Measurements from ENCODE around the gene MAP3K19. TPM values are rescaled to one million over a fixed set of nuclear protein-coding genes. Genes with fewer than 3 reads are reported as not detected.

Gene MAP3K19
- not detected for total RNA-seq
- polyA plus RNA-seq (2013, experiment 1 of 2), result not detected
- not detected for polyA plus RNA-seq (2013, experiment 2 of 2)
- long read RNA-seq, experiment 1, result 0 reads
- long read RNA-seq, experiment 2, result 0 reads
- long read RNA-seq, experiment 3, result 0 reads
- long read RNA-seq, experiment 4, result 0 reads

- Mint-ChIP-seq H3K4me1 (peaks cover 13% of the 10 kb centered on the region), H3K27me3 (ENCODE audit: insufficient read depth) (peaks cover 1% of the 10 kb centered on the region), H3K4me3 (no peak within 1 kb of the TSS), H3K27ac (no peak within 1 kb of the TSS), H3K36me3 (ENCODE audit: low read depth) (no peaks in the 10 kb centered on the region), H3K9me3 (no peaks in the 10 kb centered on the region)
- H3K36me3 ChIP-seq (ENCODE audit: control insufficient read depth, insufficient read depth, low read length), result no peaks in the 10 kb centered on the region
- H3K4me3 ChIP-seq (ENCODE audit: low read length), result no peak within 1 kb of the TSS
- no peaks in the 10 kb centered on the region for H3K4me1 ChIP-seq (ENCODE audit: control insufficient read depth, insufficient read depth, low read length)
- H3K27me3 ChIP-seq (ENCODE audit: control insufficient read depth, insufficient read depth, low read length, poor library complexity, severe bottlenecking), result no peaks in the 10 kb centered on the region
- no peak for DNase-seq
- TF ChIP-seq CTCF (conservative IDR thresholded peaks at IDR 0.05), result no peak
- H3K9me3 ChIP-seq (ENCODE audit: control insufficient read depth, low read length), result no peaks in the 10 kb centered on the region
- H3K27ac ChIP-seq (ENCODE audit: low read depth, low read length), result no peak within 1 kb of the TSS
- H3K9ac ChIP-seq (ENCODE audit: extremely low read depth, low read length, poor library complexity, severe bottlenecking), result no peak within 1 kb of the TSS
Observed at GRCh38 chr2:135047300-135047699, at the start of gene MAP3K19. MAP3K19 (minus strand) TSS chr2:135047447; CDS start chr2:135024647, 22,800 bp downstream.

GRCh38 chr2:135096665-135097446, 49.6 kb upstream of the MAP3K19 start:
- Mint-ChIP-seq H3K27me3 (ENCODE audit: insufficient read depth) (no peaks in the 10 kb centered on the region), H3K4me3 (no peak overlapping the region), H3K36me3 (ENCODE audit: low read depth) (peaks cover 30% of the 10 kb centered on the region), H3K9me3 (no peaks in the 10 kb centered on the region), H3K27ac (no peak overlapping the region), H3K4me1 (peaks cover 11% of the 10 kb centered on the region)
- TF ChIP-seq CTCF (conservative IDR thresholded peaks at IDR 0.05), result no peak
- Histone ChIP-seq H3K36me3 (ENCODE audit: control insufficient read depth, insufficient read depth, low read length) (peaks cover 60% of the 10 kb centered on the region), H3K9me3 (ENCODE audit: control insufficient read depth, low read length) (peaks cover 10% of the 10 kb centered on the region), H3K4me3 (ENCODE audit: low read length) (no peak overlapping the region), H3K27ac (ENCODE audit: low read depth, low read length) (no peak overlapping the region), H3K27me3 (ENCODE audit: control insufficient read depth, insufficient read depth, low read length, poor library complexity, severe bottlenecking) (no peaks in the 10 kb centered on the region), H3K4me1 (ENCODE audit: control insufficient read depth, insufficient read depth, low read length) (peaks cover 4% of the 10 kb centered on the region), H3K9ac (ENCODE audit: extremely low read depth, low read length, poor library complexity, severe bottlenecking) (no peak overlapping the region)
- WGBS, 2 experiments (ENCODE audit: insufficient coverage in 1 of 2, insufficient read length in 1 of 2), result 78 to 90% methylated on average over 1 to 3 of the region's 4 CpGs
- no peak for DNase-seq

GRCh38 chr2:135095591-135095990, 48.3 kb upstream of the MAP3K19 start:
- H3K27me3 Mint-ChIP-seq (ENCODE audit: insufficient read depth), result no peaks in the 10 kb centered on the region
- WGBS, 2 experiments (ENCODE audit: insufficient coverage in 1 of 2, insufficient read length in 1 of 2), result 100% methylated on average over 2 of the region's 3 CpGs; no CpG with 5 or more reads in 1 of the 2 experiments

More at GRCh38 chr2:135095591-135095990, 48.3 kb upstream of the MAP3K19 start:
- Histone ChIP-seq H3K9me3 (ENCODE audit: control insufficient read depth, low read length) (peaks cover 8% of the 10 kb centered on the region), H3K4me1 (ENCODE audit: control insufficient read depth, insufficient read depth, low read length) (peaks cover 4% of the 10 kb centered on the region), H3K4me3 (ENCODE audit: low read length) (no peak overlapping the region), H3K36me3 (ENCODE audit: control insufficient read depth, insufficient read depth, low read length) (peaks cover 51% of the 10 kb centered on the region), H3K9ac (ENCODE audit: extremely low read depth, low read length, poor library complexity, severe bottlenecking) (no peak overlapping the region), H3K27me3 (ENCODE audit: control insufficient read depth, insufficient read depth, low read length, poor library complexity, severe bottlenecking) (no peaks in the 10 kb centered on the region), H3K27ac (ENCODE audit: low read depth, low read length) (no peak overlapping the region)
- Mint-ChIP-seq H3K4me1 (peaks cover 18% of the 10 kb centered on the region), H3K27ac (no peak overlapping the region), H3K36me3 (ENCODE audit: low read depth) (peaks cover 26% of the 10 kb centered on the region), H3K4me3 (no peak overlapping the region), H3K9me3 (no peaks in the 10 kb centered on the region)
- no peak for DNase-seq
- TF ChIP-seq CTCF (conservative IDR thresholded peaks at IDR 0.05), result no peak

All from endodermal cell (in vitro differentiated cells).